Effector memory CD4-positive, alpha-beta T cell (primary cell): Measurements from ENCODE around the gene AGL.
A peak's percentile ranks its signal among the peaks of the same experiment; 100 is the strongest.
"Not testable (repeated sequence)": the region's sequence is repeated elsewhere in the genome, so short reads cannot be mapped to it uniquely, and the experiment has no call there.

ENCODE experiments used
- DNase-seq, 3 donors: peaks; one replicate each; pipeline ENCODE4 v3.0.0-alpha.2; 2020
- H3K27ac ChIP-seq: 2 replicates; pipeline ENCODE4 v1.7.0; 2013; ENCODE audit warnings: mild to moderate bottlenecking, low read length, moderate library complexity; ENCODE audit not compliant: insufficient read depth, poor library complexity, severe bottlenecking
- H3K27me3 ChIP-seq: replicated peaks from 2 replicates; pipeline ENCODE4 v1.7.0; 2013; ENCODE audit warnings: mild to moderate bottlenecking, low read length; ENCODE audit not compliant: insufficient read depth, control insufficient read depth, poor library complexity, severe bottlenecking
- H3K36me3 ChIP-seq: 2 replicates; pipeline ENCODE4 v1.7.0; 2013; ENCODE audit warnings: mild to moderate bottlenecking, low read length, moderate library complexity; ENCODE audit not compliant: control insufficient read depth, insufficient read depth
- H3K4me1 ChIP-seq: 2 replicates; pipeline ENCODE4 v1.7.0; 2013; ENCODE audit warnings: low read length, mild to moderate bottlenecking; ENCODE audit not compliant: control insufficient read depth, insufficient read depth, poor library complexity, severe bottlenecking
- H3K4me3 ChIP-seq: 2 replicates; pipeline ENCODE4 v1.7.0; 2013; ENCODE audit warnings: low read length, low read depth, mild to moderate bottlenecking; ENCODE audit not compliant: insufficient read depth, poor library complexity, severe bottlenecking
- H3K9me3 ChIP-seq: 2 replicates; pipeline ENCODE4 v1.7.0; 2013; ENCODE audit warnings: mild to moderate bottlenecking, low read length, moderate library complexity; ENCODE audit not compliant: control insufficient read depth

AGL gene

DNA sequence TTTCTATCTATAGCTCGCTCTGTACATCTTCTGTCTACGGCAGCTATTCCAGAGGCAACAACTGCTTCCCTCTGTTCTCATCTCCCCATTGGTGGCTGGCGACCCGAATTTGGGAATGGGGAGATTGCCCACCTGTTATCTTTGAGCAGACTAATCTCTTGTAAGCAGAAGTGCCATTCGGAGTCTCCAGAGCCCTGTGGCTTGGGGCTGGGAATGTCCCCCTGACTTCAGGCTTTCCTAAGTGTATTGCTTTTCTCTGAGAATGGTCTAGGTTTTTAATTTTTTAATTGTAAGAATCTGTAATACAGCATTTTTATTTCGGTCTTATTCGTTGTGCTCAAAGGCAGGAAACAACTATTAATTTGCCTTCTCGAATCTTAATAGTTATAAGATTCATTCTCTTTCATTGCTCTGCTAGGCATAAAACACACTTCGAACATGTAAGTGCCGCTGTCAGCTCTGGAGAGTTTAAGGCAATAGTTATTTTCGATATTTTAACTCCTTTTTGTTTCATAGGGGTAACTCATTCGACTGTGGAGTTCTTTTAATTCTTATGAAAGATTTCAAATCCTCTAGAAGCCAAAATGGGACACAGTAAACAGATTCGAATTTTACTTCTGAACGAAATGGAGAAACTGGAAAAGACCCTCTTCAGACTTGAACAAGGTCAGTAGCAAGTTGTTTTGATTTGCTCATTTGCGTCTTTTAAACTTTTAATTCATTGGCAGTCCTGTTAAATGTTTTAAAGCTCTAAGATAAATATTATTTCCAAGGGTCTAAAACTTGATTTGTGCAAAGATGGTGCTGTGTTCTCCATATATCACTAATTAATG is 514 bp downstream of the AGL start:
- DNase-seq = no peak
- Histone ChIP-seq H3K9me3 (no peaks in the 10 kb centered on the region), H3K4me3 (peak overlapping the region; percentile 93), H3K36me3 (no peaks in the 10 kb centered on the region), H3K27me3 (no peaks in the 10 kb centered on the region), H3K27ac (peak overlapping the region; percentile 69), H3K4me1 (peaks cover 6% of the 10 kb centered on the region)

DNA sequence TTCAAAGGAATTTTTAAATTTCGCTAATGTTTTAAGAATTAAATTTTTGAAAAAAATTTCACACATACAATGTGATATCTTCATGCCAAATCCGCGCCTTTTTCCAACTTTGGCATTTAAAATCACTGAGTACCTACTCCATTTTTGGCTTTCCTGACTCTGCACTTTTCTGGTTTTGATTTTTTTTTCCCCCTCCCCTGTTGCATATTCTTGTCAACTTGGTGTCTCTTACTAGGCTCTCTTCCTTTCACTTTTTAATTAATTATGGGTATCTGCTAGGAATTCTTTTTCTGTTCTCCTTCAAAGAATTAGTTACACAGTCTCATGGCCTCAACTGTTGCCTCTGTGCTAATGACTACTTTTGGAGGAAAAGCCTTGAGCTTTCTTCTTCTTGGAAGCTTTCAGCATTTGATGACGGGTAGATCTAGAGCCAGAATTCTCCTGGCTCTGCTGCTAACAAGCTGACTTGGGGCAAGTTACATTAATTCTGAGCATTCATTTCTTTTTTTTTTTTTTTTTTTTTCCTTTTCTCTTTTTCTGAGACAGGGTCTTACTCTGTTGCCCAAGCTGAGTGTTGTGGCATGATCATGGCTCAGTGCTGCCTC is 1.8 kb downstream of the AGL start:
- H3K4me1 ChIP-seq = peaks cover 6% of the 10 kb centered on the region
- H3K4me3 ChIP-seq = no peak overlapping the region
- H3K27ac ChIP-seq = no peak overlapping the region
- no peak for DNase-seq
- no peaks in the 10 kb centered on the region for H3K36me3 ChIP-seq
- no peaks in the 10 kb centered on the region for H3K9me3 ChIP-seq
- no peaks in the 10 kb centered on the region for H3K27me3 ChIP-seq

DNA sequence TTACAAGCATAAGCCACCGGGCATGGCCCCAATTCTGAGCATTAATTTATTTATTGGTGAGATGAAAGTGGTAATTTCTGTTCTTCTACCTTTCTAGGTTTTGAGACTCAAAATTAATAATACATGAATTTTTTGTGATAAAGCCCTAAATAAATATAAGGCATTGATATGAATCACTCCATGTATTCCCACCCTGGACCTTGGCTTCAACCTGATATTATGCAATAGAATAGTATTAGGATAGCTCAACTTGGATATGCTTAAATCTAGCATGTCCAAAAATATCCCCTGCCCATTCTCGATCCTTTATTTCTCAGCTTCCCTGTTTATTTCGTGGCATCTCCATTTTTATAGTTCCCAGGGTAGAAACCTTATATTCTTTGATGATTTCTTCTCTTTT is 2.5 kb downstream of the AGL start:
- H3K4me1 ChIP-seq = peaks cover 6% of the 10 kb centered on the region
- no peak overlapping the region for H3K27ac ChIP-seq
- no peak for DNase-seq
- H3K36me3 ChIP-seq = no peaks in the 10 kb centered on the region
- H3K27me3 ChIP-seq = no peaks in the 10 kb centered on the region
- H3K4me3 ChIP-seq = no peak overlapping the region
- H3K9me3 ChIP-seq = no peaks in the 10 kb centered on the region

DNA sequence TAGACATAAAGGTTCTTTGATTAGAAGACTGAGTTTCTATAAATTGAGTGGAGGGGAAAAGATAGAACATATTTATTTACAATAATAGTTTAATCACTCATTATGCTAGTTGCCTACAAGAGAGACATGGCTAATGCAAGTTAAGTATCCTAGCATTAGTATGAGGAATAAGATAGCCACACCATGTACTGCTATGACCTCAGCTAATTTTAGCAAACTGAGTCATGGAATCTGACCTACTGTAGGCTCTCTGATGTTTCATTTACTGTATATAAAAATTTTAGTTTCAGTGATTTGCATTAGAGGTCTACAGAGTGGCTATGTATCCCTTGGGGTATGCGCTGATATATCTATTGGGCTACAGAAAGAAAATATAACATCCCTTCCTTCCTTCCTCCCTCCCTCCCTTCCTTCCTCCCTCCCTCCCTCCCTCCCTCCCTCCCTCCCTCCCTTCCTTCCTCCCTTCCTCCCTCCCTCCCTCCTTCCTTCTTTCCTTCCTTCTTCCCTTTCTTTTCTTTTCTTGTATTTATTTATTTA is 5.8 kb downstream of the AGL start:
- H3K4me3 ChIP-seq = no peak overlapping the region
- peaks cover under 1% of the 10 kb centered on the region for H3K36me3 ChIP-seq
- H3K27me3 ChIP-seq = no peaks in the 10 kb centered on the region
- H3K9me3 ChIP-seq = no peaks in the 10 kb centered on the region
- no peaks in the 10 kb centered on the region for H3K4me1 ChIP-seq
- no peak for DNase-seq
- H3K27ac ChIP-seq = no peak overlapping the region

DNA sequence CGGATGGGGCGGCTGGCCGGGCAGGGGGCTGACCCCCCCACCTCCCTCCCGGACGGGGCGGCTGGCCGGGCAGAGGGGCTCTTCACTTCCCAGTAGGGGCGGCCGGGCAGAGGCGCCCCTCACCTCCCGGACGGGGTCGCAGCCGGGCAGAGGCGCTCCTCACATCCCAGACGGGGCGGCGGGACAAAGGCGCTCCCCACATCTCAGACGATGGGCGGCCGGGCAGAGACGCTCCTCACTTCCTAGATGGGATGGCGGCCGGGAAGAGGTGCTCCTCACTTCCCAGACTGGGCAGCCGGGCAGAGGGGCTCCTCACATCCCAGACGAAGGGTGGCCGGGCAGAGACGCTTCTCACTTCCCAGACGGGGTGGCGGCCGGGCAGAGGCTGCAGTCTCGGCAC is 6.9 kb downstream of the AGL start:
- not testable (repeated sequence) for DNase-seq, H3K27me3 ChIP-seq, H3K4me3 ChIP-seq, H3K4me1 ChIP-seq, H3K9me3 ChIP-seq, H3K27ac ChIP-seq
- peaks cover 11% of the 10 kb centered on the region for H3K36me3 ChIP-seq

DNA sequence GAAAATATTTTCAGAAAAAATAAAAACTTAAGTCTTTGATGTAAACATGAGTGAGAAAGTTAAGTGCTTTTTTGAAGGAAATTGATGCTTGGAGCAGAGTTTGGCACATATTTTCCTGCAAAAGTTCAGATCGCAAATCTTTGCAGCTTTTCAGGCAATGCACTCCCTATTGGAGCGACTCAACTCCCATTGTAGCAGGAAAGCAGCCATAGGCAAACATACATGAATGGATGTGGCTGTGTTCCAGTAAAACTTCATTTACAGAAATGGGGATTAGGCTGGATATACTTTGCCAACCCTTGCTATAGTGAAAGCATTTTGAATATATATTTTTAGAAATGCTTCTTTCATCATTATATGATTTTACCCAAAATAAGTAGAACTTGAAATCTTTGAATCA is 8.1 kb downstream of the AGL start:
- Histone ChIP-seq H3K27ac (no peak overlapping the region), H3K27me3 (no peaks in the 10 kb centered on the region), H3K36me3 (peaks cover 12% of the 10 kb centered on the region), H3K4me3 (no peak overlapping the region), H3K4me1 (no peaks in the 10 kb centered on the region), H3K9me3 (no peaks in the 10 kb centered on the region)
- no peak for DNase-seq

DNA sequence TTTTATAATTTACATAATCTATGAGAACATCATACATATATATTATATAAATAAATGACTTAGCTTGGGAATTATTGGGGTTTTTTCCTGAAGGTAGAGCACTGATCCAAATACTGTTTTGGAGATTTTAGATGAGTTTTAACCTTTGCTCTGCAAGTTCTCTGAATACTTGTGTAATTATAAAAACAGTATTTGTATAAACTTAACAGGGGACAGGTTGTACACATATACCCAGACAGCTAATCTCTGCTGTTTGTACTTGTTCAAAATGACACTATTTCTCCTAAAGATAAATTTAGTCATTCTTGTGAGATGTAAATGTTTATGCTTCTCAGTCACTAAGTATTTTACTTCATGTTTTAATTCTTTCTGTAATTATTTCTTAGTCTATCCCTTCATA is 8.7 kb downstream of the AGL start:
- no peak overlapping the region for H3K27ac ChIP-seq
- peaks cover 12% of the 10 kb centered on the region for H3K36me3 ChIP-seq
- DNase-seq = no peak
- no peaks in the 10 kb centered on the region for H3K9me3 ChIP-seq
- no peaks in the 10 kb centered on the region for H3K4me1 ChIP-seq
- H3K27me3 ChIP-seq = no peaks in the 10 kb centered on the region
- H3K4me3 ChIP-seq = no peak overlapping the region

DNA sequence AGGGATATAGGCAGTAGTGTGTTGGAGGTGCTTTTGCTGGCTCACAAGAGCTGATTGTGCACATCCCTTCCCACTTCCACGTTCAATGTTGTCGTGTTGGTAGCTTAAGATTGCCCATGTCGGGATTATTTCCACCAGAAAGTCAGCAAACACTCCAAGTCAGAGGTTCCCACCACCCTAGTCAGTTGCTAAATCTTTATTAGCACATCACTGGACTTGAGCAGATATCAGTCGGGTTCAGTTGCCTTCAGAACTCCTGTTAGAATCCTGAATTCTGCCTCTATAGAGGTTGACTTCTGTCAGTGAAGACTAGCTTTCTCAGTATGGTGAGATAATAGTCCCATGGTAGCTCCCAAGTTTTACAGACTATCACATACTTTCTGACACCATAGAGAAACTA is 10.5 kb downstream of the AGL start:
- Histone ChIP-seq H3K4me3 (no peak overlapping the region), H3K36me3 (peaks cover 12% of the 10 kb centered on the region), H3K27me3 (no peaks in the 10 kb centered on the region), H3K27ac (no peak overlapping the region), H3K4me1 (no peaks in the 10 kb centered on the region), H3K9me3 (no peaks in the 10 kb centered on the region)
- DNase-seq = no peak

DNA sequence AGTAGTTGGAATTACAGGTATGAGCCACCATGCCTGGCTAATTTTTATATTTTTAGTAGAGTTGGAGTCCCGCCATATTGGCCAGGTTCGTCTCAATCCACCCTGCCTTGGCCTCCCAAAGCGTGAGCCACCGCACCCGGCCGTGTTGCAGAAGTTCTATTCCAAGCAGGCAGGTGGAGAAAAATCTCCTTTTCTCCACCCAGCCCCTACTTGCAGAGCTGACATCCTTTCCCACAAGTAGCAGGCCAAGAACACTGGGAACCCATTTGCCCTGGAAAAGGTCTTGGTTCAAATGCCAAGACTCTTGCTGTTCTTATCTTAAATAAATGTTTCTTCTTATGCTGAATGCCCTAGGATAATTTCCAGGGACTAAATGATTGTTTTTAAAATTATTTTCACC is 17.5 kb downstream of the AGL start:
- H3K4me3 ChIP-seq = no peak overlapping the region
- DNase-seq = no peak
- peaks cover 12% of the 10 kb centered on the region for H3K36me3 ChIP-seq
- no peak overlapping the region for H3K27ac ChIP-seq
- no peaks in the 10 kb centered on the region for H3K27me3 ChIP-seq
- H3K9me3 ChIP-seq = no peaks in the 10 kb centered on the region
- no peaks in the 10 kb centered on the region for H3K4me1 ChIP-seq

DNA sequence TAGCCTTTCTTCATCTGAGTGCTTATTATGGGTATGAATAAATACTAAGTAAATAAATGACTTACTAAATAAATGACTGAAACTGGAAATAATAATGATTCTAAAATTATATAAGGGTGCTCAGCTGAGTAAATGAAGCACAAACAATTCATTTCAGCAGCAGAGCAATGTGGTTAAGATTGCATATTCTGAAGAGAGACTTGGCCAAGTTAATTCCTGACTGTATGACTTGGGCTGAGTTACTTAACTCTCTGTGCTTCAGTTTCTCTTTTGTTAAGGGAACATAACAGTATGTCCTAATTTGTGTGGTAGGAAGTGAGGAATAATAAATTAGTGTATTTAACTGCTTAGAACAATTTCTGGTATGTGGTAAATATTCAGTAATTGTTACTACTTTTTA is 19.1 kb downstream of the AGL start:
- no peaks in the 10 kb centered on the region for H3K9me3 ChIP-seq
- no peaks in the 10 kb centered on the region for H3K27me3 ChIP-seq
- DNase-seq = no peak
- no peaks in the 10 kb centered on the region for H3K4me1 ChIP-seq
- peaks cover 12% of the 10 kb centered on the region for H3K36me3 ChIP-seq
- no peak overlapping the region for H3K4me3 ChIP-seq
- H3K27ac ChIP-seq = no peak overlapping the region
